ENCODE results near the gene TNK2.
"Not testable (repeated sequence)": the region's sequence is repeated elsewhere in the genome, so short reads cannot be mapped to it uniquely, and the experiment has no call there.

The TNK2 gene

DNA sequence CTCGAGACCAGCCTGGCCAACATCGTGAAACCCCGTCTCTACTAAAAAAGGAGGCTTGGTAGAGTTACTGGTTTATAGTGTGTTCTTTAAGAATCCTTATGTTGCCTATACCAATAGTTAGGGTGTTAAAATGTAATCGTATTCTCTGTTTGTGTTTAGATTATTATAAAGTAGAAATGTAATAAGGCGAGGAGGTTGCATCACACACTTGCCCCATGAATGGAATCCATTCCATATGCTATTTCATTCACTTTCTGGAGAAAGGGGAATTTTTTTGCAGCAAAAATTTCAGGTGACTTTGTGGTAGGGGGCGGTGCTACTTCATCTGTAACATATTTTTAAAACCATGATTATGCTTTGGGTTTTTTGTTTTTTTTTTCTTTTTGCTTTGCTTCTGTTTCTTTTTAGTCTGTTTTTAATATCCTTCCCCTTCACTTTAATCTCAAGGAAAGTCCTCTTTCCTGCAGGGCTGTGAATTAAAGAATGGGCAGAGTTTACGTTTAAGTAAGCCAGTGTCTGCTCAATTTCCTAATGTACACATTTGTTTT is 63.6 kb downstream of the TNK2 start:
- no peak for DNase-seq

DNA sequence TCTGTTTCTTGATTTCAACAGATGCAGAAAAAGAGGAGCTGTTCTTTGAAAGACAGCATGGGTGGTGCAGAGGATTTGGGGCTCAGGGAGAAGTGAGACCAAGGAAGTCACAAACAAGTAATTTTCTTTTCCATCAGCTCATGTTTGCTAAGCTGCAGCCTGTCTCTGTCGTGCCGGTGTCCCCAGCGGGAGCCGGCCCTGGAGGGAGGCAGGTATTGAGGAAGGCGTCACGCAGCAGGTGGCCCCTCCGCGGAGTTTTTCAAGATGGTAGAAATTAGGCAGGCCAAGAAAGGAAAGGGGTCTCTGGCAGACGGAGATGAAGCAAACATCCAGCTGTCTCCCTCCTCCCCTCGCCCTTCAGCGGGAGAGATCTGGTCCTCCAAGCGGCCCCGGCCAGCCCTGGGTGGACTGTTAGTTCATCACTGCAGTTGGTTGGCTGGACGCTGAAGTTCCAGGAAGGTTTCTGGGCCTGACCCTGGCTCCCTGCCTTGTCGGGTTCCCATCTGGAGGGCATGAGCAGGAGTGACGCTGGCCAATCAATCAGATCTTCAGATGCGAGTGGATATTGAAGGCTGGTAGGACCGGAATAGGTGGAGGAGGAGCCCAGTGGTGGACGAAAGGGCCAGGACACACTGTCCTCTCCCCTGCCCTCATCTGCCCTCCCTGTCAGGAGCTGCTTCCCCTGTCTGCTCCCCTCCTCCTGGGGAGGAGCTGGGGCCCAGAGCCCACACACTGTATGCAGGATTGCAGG is 68.9 kb downstream of the TNK2 start:
- no peak for DNase-seq

- DNase-seq, result no peak
Measured at GRCh38 chr3:195838714-195839113, 69.6 kb downstream of the TNK2 start.

DNA sequence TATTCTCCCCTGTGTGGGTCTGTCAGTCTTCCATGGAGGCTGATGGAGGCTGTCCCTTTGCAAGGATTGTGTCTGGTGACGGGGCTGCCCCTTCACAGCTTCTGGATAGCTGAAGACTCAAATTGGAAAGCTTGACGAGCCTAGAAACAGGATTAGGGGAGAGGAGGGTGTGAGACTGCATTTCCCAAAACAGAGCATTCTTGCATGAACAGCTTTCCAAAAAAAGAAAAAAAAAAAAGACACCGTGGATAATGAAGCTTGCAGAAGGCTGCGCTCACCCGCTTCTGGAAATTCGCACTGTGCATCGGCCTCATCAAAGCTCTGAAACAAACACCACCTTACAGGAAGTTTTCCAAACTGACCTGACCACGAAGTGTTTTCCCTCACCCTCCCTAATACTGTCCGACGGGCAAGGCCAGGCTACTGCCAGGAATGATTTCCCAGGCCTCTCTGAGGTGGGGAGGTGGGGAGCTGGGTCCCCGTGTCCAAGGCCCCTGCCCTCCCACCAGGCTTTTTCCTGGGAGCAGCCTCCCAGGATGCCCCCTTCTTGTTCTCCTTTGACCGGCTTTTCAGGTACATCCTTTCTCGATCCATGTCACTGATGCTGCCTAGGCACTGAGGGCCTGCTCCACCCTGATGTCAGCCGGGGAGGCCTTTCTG is 71.7 kb downstream of the TNK2 start:
- no peak for DNase-seq

DNA sequence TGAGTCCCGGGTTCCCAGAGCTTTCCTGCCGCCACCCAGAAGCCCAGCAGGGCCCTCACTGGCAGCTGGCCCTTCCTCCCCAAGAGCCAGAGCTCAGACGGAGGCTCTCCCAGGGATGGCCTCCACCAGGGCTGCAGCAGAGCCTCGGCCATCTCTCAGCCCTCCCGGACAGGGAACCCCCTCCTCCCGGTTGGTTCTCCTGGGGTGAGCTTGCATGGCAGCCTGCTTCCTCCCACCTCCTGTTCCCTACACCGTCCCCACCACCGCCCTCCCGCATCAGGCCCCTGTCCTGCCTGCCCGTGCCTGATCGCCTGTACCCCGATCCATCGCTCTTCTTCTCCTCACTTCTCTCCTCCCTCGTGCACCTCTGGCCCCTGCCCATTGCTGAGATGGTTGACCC is 72.6 kb downstream of the TNK2 start:
- DNase-seq, result no peak

GRCh38 chr3:195834675-195835583 is 73.4 kb downstream of the TNK2 start:
- no peak for DNase-seq

GRCh38 chr3:195829897-195830254 is 78.5 kb downstream of the TNK2 start:
- DNase-seq, result no peak

GRCh38 chr3:195828762-195829161 is 79.6 kb downstream of the TNK2 start:
- no peak for DNase-seq

DNA sequence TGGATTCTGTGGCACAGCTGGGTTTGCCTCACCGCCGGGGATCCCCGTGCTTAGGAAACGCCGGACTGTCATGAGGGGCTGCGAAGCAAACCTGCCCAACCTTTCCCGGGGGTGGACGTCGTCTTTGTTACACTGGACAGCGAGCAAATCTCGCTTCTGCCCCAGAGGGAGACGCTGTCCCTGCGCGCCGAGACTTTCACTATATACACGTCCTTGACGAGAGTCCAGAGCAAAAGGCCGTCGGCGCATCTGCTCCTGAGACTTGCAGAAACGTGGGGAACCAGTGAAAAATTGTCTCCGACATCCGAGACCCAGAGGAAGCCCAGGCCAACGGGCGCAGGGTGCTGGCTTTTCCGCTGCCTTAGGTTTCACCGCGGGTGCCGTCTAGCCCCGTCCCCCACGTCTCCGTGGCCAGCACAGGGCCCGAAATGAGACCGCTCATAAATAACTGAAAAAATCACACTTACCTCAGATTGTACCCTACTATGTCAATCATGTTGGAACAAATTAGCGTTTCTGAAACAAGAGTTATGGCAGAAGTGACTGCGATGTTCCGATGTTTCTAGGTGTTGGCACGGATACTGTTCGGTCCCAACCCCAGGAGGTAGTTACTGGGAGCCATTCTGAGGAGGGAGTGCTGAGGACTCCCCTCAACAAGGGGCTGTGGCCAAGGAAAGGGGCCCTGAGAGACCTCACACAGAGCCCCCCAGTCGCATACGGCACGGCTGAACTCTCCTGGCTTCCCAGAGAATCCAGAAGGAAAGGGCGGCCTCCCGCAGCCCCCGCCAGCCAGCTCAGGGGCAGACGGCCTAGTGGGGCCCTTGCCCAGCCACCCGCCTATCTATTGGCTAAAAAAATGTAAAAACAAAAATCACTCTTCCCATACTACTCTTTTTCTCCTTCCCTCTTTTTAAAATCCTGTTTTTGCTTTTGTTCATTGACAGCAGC is 82.2 kb downstream of the TNK2 start:
- no peak for DNase-seq

DNA sequence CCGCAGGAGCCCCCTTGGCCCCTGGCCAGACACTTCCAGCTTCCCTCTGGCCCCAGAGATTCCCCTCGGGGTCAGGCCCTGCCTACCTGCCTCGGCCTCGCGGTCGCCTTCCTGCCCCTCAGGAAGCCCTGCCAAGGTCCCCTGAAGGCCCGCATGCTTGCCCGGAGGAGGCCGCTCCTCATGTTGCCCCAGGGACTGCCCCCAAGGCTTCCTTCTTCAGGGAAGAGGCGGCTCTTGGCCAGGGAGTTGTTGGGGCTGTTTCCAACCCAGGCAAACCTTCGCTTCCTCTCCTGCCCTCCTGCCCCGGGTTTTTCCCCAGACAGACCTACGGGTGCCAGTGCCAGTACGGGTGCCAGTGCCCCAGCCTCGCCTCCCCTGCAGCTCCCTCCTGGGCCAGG is 83.2 kb downstream of the TNK2 start:
- DNase-seq, result no peak

GRCh38 chr3:195824425-195825190 is 83.7 kb downstream of the TNK2 start:
- not testable (repeated sequence) for DNase-seq

DNA sequence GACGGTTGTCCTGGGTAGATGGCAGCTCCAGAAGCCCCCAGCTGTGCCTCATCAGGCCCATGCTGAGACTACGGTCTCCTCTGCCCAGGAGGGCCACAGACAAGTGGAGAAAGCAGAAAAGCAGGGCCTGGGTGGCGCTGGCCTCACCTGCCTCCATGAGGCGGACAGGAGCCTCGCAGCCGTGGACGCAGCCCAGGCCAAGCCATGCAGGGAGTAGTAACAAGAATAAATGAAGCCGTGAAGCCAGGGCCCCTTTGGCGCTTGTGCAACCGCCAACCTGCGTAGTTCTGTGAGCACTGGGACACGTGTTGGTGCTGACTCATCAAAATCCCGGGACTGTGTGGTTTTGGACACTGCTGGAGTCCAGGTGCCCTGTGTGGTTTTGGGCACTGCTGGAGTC is 84.4 kb downstream of the TNK2 start:
- no peak for DNase-seq

DNA sequence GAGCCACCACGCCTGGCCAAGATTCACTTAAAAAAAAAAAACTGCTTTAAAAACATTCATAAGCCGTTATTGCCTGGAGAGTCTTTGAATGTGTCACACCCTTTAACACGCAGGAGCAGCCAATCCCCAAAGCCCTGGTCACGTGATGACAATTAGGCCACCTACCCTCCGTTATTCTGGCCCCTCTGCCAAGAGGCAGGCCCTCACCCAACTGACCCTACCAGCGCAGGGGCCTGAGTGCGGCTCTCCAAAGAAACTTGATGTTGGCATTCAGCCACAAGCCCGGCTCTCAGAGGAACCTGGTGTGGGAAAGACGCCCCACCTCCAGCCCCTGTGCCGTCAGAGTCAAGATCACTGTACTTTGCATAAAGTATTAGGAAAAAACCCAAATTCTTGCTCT is 85.1 kb downstream of the TNK2 start:
- no peak for DNase-seq

DNA sequence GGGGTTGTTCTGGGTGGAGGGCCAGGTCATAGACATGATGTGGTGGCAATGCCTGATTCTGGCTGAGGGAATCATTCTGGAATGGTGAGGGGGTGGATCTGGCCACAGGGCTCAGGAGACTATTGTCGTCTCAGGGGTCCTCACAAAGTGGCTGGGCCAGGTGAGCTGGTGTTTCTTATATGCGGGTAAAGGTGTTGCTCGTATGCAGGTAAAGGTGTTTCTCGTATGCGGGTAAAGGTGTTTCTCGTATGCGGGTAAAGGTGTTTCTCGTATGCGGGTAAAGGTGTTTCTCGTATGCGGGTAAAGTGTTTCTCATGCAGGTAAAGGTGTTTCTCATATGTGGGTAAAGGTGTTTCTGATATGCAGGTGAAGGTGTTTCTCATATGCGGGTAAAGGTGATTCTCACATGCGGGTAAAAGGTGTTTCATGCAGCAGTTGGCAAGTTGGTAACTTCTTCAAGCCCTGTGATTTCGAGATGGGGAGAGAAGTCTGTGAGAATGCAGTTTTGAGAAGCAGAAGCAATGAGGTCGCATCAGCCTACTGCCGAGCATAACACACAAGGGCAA is 86.1 kb downstream of the TNK2 start:
- no peak for DNase-seq

DNA sequence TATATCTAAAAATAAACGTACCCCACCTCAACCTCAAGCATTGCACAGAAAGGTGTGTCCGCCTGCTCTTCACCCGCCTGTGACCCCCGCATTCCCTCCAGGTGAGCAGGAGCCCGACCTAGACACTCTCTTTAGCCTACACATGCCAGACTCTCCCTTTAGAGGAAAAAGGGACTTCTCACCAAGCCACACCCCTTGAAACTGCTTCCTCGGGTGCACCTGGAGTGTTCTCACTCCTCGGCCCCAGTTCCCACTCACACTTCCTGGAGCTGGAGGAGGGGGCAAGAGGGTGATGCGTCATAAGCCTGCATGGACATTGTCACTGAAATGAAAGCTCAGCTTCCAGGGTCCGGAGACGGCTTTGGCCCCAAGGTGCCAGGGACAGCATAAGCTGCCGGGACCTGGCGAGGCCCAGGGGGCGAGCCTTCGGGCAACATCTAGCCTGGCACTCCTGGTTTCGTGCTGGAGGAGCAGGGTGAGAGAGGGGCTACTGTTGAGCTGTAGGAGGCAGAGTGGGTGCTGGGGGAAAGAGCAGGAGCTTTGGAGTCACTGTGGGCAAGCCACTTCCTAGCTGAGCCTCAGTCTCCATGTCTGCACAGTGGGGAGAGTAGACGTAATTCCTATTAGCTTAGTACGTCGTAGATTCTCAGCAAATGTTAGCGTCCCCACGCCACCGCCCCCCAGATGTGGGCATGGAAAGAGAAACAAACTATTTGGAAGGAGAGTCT is 86.8 kb downstream of the TNK2 start:
- no peak for DNase-seq

DNA sequence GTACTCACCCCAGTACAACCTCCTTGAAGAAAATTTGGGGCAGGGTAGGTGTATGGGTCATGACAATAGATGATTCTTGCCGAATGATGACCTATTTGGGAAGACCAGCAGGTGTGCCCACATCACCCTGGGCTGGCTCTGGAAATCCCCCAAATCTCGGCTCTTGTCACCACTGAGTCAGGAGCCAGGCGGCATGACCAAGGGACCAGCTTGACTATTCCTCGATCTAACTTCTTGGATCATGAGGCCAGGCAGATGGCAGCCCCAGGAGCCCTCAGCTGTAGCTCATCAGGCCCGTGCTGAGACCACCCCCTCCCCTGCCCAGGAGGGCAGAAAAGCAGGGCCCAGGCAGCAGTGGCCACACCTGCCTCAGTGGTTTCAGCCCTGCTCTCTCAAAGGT is 87.5 kb downstream of the TNK2 start:
- DNase-seq, result no peak

DNA sequence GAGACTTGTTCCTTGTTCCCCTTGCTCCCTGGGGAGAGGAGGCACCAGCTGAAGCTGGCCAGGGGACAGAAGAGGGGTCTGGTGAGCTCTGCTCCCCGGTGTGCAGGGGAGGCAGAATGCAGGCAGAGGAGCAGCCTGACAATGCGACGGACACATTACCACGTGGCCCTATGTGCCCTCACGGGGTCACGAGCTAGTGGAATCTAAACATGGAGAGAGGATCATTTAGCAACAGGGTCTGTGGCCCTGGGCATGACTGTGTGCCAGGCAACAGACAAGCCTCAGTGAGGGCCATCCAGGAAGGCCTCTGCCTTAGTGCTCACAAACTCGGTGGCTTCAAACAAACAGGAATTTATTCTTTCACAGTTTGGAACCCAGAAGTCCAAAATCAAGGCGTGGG is 88.2 kb downstream of the TNK2 start:
- DNase-seq, result no peak

DNA sequence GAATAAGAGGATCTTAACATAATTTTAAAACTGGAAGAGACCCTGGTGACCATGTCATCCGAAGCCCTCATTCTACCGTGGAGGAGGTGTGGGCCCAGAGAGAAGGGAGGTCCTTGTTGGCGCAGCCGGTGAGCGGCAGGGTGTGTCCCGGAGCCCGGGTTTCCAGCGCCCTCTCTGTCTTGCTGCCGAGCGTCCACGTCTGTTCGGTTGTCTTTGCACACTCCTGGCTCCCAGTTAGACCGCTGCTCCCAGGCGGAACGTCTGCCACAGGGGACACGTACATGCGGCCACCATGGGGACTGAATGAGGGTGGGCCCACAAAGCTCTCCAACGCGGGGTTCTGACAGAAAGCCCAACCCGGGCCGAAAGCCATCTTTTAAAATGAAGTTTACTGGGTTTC is 90.0 kb downstream of the TNK2 start:
- DNase-seq, result no peak

GRCh38 chr3:195817578-195818135 is 90.7 kb downstream of the TNK2 start:
- no peak for DNase-seq

DNA sequence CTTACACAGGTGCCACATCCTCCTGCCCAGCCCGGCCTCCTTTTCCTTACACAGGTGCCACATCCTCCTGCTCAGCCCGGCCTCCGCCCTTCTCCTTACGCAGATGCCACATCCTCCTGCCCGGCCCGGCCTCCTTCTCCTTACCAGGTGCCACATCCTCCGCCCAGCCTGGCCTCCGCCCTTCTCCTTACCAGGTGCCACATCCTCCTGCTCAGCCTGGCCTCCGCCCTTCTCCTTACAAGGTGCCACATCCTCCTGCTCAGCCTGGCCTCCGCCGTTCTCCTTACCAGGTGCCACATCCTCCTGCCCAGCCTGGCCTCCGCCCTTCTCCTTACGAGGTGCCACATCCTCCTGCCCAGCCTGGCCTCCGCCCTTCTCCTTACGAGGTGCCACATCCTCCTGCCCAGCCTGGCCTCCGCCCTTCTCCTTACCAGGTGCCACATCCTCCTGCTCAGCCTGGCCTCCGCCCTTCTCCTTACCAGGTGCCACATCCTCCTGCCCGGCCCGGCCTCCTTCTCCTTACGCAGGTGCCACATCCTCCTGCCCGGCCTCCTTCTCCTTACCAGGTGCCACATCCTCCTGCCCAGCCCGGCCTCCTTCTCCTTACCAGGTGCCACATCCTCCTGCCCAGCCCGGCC is 92.0 kb downstream of the TNK2 start:
- not testable (repeated sequence) for DNase-seq

Data from NCI-H2107 (cell line).